Measurements from ENCODE around the gene CBX5.

- TF ChIP-seq CTCF (conservative IDR thresholded peaks at IDR 0.05; ENCODE audit: low read length) = no peak
- no peak for TF ChIP-seq EZH2phosphoT487 (IDR thresholded peaks at IDR 0.05; ENCODE audit: borderline replicate concordance, low read depth, low read length)
Measured at GRCh38 chr12:54193434-54193833, 86.5 kb downstream of the CBX5 start.
